Measurements from ENCODE around the gene DIPK1B.

DNA sequence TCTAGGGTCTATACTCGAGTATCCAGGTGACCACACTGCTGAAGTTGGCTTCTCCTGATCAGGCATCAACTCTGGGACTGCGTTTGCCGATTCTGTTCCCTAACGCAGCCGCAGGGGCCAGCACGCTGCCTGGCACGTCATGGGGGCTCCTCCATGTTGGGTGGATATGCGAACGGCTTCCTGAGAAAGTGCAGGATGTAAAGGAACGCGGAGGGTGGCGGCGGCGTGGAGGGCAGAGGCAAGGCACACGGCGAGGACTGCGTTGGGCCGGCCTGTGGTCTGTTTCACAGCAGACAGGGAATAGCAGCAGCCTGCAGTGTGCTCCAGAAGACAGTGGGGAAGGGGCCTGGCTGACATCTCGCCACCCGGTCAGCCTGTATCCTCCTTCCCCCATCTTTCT, 26.6 kb downstream of the DIPK1B start:
- TF ChIP-seq CTCF (IDR thresholded peaks at IDR 0.05): no peak
- TF ChIP-seq POLR2AphosphoS5 (IDR thresholded peaks at IDR 0.05): no peak
- no peak for TF ChIP-seq POLR2A (IDR thresholded peaks at IDR 0.05)
